HG03342 (cell line): ENCODE data around the gene CHD6.

Experiments
- ATAC-seq: cut with Tn5 transposase; IDR thresholded peaks from one replicate; pipeline ENCODE4 v1.9.1; 2021; ENCODE audit warnings: mild to moderate bottlenecking, moderate library complexity; ENCODE audit not compliant: unreplicated experiment

Gene CHD6

GRCh38 chr20:41587523-41587922 is 30.7 kb downstream of the CHD6 start:
- ATAC-seq, result no peak

- no peak for ATAC-seq
Observed at GRCh38 chr20:41586772-41587171, 31.4 kb downstream of the CHD6 start.

- ATAC-seq, result no peak
Observed at GRCh38 chr20:41580350-41580749, 37.8 kb downstream of the CHD6 start.

- ATAC-seq, result no peak
Observed at GRCh38 chr20:41577129-41578009, 40.8 kb downstream of the CHD6 start.

GRCh38 chr20:41575412-41575811 is 42.8 kb downstream of the CHD6 start:
- ATAC-seq, result no peak

- no peak for ATAC-seq
Observed at GRCh38 chr20:41574802-41575389, 43.3 kb downstream of the CHD6 start.

GRCh38 chr20:41573955-41574354 is 44.2 kb downstream of the CHD6 start:
- no peak for ATAC-seq

GRCh38 chr20:41572010-41572572 is 46.1 kb downstream of the CHD6 start:
- ATAC-seq, result no peak

- no peak for ATAC-seq
Observed at GRCh38 chr20:41571006-41571405, 47.2 kb downstream of the CHD6 start.

GRCh38 chr20:41570557-41570956 is 47.6 kb downstream of the CHD6 start:
- no peak for ATAC-seq

- no peak for ATAC-seq
Observed at GRCh38 chr20:41567615-41568014, 50.6 kb downstream of the CHD6 start.

- no peak for ATAC-seq
Observed at GRCh38 chr20:41566896-41567527, 51.2 kb downstream of the CHD6 start.

- no peak for ATAC-seq
Observed at GRCh38 chr20:41563087-41563486, 55.1 kb downstream of the CHD6 start.

GRCh38 chr20:41560970-41561369 is 57.2 kb downstream of the CHD6 start:
- ATAC-seq, result no peak

- ATAC-seq, result no peak
Observed at GRCh38 chr20:41559658-41560057, 58.5 kb downstream of the CHD6 start.

- no peak for ATAC-seq
Observed at GRCh38 chr20:41553142-41553879, 64.9 kb downstream of the CHD6 start.

- ATAC-seq, result no peak
Observed at GRCh38 chr20:41552295-41553068, 65.7 kb downstream of the CHD6 start.

GRCh38 chr20:41551011-41551705 is 67.0 kb downstream of the CHD6 start:
- ATAC-seq, result no peak

- no peak for ATAC-seq
Observed at GRCh38 chr20:41547221-41547620, 71.0 kb downstream of the CHD6 start.

GRCh38 chr20:41546535-41546934 is 71.6 kb downstream of the CHD6 start:
- no peak for ATAC-seq
